ENCODE measurements around the gene RIMS4.

The RIMS4 gene

DNA sequence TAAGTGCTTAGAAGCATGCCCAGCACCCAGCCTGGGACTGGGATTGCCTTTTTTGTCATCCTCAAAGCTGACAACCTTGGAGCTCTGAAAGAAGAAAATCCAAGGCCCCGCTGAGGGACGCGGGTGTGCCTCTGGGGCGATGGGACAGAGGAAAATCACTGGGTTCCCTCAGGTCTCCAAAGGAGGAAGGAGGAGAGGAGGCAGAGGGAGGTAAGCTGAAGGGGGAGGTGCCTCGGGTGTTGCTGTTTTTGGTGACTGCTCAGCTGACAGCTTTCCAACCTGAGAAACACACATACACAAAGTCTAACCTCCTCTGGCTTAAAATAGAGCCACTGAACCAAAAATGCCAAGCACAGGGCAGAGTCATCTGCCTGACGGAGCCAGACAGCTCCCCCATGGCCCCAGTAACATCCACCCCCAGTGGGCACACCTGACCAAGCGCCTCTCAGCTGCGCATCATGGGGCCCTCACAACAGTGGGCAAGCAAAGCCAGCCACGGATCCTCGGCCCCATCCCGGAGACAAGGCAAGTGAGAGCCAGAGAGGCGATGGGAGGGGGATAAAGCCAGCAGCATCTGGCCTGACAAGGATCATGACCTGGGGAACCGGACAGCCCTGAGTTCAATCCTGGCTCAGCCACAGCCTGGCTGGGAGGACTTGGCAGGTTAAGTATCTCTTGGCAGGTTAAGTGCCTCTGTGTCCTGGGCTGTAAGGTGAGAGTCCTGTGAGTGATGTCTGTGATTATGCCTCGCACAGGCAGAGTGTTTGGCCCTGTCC, 67.9 kb downstream of the RIMS4 start:
- DNase-seq (no peak), ATAC-seq (no peak)

DNA sequence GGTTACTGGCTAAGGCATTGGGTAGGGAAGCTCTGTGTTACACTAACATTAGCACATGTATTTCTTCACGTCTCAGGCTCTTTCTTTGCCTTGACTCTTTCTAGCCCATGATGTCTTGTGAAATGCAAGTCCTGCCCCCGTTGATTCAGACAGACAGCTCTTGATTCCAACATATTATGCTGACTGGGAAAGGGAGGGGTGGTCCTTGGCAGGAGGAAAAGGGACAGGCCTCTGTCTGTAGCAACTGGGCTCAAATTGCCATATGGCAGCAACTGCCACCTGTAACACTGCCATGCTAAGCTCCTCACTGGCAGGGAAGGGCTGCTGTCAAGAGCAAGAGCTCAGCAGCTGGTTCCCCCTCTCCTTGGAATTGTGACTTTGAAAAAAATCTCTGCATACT, 70.4 kb downstream of the RIMS4 start:
- ATAC-seq (no peak), DNase-seq (no peak)

DNA sequence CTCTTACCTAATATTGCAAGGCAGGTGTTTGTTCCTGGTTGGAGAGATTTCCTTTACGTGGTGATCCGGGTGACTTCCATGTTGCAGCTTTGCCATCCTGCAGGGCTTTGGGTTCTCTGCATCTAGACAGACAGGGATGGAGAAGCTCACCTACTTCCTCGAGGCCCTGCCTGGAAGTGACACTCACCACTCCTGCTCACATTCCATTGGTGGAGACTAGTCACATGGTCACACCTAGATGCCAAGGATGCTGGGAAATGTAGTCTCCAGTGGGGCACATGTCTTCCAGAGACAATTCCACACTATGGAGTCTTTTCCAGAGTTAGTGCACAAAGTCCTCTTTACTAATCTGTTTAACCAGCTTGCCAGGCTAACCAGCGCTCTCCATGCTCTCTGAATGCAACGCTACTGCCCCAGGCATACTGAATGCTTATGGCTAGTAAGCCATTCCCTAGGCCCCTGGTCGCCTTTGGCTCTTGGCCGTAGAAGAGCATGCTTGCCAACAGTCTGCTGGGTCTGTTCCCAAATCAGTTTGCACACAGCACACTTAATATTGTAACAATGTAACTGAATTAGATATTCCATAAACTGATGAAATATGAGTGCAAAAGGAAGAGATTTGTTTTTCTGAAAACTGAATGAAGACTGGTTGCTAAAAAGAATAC, 71.4 kb downstream of the RIMS4 start:
- DNase-seq (peak; percentile 50), ATAC-seq (peak; percentile 56)

DNA sequence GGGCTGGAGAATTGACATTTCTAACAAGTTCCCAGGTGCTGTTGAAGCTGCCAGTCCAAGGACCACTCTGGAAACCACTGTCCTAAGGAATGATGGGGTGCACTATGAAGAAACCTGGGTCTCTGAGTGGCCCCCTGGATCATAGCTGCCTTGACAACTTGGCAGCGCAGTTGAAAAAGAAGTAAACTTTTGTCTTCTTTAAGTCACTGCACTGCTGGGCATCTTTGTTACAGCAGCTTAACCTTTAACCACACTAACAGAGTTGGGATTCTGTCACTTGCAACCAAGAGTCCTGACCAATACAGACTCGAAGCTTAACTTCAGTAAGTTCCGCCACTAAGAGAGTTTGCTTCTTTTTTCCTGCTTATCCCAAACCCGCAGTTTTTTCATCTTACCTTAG, 73.2 kb downstream of the RIMS4 start:
- DNase-seq (no peak), ATAC-seq (no peak)

DNA sequence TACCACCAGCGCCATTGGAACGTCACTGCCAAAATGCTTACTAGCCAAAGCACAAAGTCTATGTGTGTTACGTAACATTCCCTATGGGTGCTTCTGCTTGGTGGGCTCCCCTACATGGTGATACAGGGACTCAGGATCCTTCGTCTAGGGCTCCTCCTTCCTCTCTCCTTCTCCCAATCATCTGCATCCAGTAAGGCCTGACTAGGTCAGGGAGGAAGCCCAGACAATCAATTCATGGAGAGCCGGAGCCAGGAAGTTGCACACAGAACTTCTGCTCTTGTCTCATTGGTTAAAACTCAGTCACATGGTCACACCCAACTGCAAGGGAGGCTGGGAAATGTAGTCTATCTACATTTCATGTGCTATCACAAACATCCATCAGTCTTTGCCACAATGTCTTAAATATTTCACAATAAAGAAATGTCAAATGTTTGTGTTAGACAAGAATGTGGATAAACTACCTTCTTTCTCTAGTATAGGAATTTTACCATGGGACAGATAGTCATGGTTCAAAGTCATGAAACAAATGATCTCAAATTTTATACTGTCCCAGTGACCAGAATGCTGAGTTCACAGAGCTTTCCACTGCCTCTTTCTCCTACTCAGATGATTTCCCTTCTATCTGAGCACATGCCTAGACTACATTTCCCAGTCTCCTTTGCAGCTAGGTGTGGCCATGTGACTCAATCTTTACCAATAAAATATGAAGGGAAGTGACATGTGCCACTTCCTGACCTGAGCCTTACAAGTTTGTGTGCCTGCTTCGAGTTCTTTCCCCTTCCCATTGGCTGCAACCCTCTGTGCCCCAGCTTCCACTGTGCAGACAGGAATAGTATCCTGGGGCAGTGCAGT, 74.0 kb downstream of the RIMS4 start:
- DNase-seq (peak; percentile 30), ATAC-seq (peak; percentile 54)

DNA sequence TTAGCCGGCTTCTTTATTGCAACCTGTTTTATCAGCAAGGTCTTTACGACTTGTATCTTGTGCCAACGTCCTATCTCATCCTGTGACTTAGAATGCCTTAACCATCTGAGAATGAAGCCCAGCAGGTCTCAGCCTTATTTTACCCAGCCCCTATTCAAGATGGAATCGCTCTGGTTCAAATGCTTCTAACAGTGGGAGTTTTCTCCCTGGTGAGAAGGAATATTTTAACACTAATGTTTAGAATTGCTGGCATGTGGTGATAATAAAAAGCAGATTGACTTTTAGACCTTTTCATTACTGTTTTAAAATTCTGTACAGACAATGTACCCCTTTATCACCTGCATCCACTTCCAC, 74.6 kb downstream of the RIMS4 start:
- ATAC-seq (no peak), DNase-seq (no peak)

DNA sequence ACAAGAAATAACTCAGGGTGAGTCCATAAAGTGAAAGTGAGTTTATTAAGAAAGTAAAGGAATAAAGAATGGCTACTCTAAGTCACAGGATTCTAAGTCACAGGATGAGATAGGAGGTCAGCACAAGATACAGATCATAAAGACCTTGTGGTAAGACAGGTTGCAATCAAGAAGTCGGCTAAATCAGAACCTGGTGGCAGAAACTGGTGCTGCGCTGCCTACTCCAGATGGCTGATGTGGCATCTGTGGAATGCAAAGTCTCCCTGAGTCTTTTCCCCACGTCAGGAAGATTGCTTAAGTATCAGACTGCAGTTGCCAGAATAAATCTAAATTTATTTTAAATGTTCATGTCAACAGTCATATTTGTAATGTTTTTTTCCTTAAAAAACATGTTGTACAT, 75.4 kb downstream of the RIMS4 start:
- DNase-seq, result no peak
- no peak for ATAC-seq

DNA sequence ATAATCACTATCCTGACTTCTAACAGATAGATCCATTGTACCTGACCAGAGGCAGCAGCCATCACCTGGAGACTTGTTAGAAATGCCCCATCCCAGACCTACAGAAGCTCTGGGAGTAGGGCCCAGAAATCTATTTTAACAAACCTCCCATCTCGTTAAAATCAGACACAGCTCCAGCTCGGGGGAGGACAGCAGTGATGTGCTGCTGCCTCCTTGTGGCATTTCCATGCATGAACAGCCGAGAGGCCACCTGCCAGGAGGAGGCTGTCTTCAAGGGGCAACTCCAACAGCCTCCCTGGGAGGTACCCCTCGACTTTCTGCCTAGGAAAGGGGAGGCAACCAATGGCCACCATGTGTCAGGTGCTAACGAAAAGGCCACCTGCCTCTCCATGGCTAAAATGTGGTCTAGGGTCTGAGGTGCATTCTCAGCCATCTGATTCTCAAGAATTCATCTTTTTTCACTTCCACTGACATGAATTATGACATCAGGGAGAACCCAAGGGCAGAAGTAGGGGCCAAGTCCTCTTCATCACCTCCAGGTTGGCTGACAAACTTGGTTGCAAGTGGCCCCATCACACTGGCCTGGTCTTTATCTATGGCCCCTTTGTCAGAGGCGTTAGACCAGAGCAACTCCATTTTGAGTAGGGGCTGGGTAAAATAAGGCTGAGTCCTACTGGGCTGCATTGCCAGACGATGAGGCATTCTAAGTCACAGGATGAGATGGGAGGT, 76.8 kb downstream of the RIMS4 start:
- ATAC-seq (peak; percentile 50), DNase-seq (peak; percentile 70)

DNA sequence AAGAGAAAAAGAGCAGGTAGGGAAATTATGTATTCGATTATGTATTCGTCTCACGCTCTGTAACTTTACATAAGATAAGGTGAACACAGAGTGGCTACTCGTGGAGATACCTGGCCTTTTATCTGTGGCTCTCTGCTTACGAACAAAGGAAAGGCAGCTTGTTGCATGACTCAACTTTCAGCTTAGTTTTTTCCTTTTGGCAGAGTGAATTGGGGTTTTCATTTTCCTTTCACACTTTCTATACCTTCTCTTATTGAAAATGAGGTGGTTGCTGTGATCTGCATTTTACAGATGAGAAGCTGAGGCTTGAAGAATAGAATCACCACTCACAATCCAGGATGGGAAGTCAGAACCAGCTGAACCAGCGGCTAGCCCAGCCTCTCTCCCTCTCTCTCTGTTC, 78.0 kb downstream of the RIMS4 start:
- DNase-seq (no peak), ATAC-seq (peak; percentile 41)

DNA sequence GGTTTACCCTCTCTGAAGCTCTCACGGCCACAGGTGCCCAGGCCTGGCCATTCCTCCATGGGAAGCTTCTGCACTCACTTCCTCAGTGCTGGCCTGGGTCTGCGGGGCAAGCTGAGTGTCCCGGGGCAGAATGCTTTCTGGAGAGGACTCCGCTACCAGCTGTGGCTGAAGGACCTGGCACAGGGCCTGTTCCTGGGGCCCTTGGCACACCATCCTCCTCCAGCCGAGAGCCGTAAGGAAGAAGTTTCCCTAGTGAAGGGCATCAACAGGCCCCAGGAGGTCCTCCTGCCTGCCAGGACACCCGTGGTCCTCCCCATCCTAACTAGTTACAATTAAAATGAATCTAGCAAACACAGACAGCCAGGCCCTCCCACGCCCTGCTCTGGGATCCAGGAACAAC, 78.7 kb downstream of the RIMS4 start:
- no peak for DNase-seq
- ATAC-seq, result no peak

DNA sequence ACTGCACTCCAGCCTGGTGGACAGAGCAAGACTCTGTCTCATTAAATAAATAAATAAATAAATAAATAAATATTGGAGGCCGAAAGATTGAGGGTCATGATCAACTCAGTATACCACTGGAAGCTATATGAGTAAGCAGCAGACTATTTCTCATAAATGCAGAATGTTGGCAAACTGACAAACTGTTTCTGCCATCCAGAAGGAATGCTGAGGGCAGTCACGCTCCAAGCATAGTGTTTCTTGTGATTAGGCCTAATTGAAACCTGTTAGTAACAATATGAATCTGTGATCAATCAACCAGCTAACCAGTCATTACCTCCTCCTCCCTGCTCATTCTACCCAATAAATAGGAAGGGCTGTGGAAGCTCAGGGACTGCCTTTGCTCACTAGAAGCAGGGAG, 79.9 kb downstream of the RIMS4 start:
- ATAC-seq, result no peak
- no peak for DNase-seq

DNA sequence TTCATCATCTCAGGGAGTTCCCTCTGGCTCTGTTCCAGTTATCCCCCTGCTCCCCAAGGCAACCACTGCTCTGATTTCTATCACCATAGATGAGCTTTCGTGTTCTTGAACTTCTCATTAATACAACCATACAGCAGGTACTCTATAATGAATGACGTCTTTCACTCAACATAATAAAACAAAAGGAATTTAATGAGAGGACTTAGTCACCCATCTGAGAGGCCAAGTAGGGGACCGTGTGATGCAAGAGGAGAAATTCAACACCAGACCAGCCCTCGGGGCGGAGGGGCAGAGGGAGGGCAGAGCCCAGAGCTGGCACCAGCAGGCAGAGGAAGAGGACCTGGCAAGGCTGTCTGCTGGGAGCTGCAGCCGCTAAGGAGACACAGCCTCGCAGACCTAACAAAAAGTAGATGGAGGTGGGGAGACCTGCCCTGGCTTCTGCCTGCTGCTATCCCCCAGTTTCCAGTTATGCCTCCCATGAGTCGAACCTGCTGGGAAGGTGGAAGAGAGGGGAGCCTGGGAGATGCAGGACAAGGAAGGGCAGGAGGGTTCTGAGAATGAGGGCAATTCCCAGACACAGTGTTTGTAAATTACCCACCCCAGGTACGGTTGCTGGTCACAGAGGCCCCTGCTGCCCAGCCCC, 81.4 kb downstream of the RIMS4 start:
- no peak for DNase-seq
- ATAC-seq, result no peak

DNA sequence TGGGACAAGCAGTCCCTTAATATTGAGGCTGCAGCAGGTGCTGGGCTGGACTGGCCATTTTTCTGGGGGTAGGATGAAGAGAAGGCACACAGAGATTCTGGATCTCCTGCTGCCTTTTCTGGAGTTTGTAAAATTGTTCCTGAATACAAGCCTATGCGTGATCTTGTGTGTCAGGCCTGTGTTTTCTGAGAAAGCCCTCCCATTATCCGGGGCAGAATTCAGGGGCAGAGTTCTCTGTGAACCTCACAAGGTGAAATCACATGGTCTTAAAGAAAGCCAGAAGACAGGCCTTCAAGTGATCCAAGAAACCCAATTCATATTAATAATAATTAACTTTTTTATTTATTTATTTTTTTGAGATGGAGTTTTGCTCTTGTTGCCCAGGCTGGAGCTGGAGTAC, 82.7 kb downstream of the RIMS4 start:
- no peak for DNase-seq

DNA sequence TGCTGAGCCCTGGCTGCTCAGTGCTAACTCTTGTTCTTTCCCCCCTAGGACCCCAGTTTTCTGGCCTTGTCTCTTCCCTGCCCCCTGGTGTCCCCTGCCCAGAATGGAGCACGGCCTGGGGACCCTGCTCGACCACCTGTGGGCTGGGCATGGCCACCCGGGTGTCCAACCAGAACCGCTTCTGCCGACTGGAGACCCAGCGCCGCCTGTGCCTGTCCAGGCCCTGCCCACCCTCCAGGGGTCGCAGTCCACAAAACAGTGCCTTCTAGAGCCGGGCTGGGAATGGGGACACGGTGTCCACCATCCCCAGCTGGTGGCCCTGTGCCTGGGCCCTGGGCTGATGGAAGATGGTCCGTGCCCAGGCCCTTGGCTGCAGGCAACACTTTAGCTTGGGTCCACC, 83.3 kb downstream of the RIMS4 start:
- no peak for ATAC-seq
- no peak for DNase-seq

More for the DNA sequence above, 82.7 kb downstream of the RIMS4 start:
- ATAC-seq, result no peak

DNA sequence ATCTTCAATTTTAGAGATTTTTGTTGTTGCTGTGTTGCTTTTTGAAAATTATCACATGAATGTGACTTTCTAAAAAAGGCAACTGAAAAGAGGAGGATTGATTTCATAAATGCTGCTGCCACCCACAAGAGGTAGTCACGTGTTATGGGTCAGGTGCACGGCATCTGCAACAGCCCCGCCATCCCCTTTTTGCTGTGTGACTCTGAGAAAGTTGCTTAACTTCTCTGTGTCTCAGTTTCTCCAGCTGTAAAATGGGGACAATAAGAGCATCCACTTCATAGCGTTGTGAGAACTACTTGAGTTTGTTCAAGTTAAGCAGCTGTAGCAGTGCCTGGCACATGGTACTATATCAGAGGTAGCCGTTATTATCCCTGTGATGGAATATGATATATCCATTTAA, 84.5 kb downstream of the RIMS4 start:
- ATAC-seq (no peak), DNase-seq (no peak)

DNA sequence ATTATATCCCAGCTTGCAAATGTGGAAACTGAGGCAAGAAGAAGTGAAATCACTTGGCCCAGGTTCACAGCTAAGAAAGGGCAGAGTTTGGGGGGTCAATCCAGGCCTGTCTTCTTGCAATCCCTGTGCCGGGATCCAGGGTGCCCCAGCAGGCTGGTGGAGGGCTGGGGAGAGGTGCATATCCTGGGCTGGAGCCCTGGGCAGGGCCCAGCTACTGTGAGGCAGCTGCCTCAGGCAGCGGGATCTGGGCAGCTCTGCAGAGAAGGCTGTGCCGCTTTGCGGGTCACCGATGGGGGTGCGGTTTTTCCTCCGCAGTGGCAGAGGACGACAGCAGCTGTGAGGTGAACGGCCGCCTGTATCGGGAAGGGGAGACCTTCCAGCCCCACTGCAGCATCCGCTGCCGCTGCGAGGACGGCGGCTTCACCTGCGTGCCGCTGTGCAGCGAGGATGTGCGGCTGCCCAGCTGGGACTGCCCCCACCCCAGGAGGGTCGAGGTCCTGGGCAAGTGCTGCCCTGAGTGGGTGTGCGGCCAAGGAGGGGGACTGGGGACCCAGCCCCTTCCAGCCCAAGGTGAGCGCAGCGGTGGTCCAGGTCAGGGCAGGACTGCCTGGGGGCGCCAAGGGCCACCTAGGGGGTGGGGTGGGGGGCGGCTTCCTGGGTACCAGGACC, 85.8 kb downstream of the RIMS4 start:
- DNase-seq, result no peak
- ATAC-seq, result no peak

DNA sequence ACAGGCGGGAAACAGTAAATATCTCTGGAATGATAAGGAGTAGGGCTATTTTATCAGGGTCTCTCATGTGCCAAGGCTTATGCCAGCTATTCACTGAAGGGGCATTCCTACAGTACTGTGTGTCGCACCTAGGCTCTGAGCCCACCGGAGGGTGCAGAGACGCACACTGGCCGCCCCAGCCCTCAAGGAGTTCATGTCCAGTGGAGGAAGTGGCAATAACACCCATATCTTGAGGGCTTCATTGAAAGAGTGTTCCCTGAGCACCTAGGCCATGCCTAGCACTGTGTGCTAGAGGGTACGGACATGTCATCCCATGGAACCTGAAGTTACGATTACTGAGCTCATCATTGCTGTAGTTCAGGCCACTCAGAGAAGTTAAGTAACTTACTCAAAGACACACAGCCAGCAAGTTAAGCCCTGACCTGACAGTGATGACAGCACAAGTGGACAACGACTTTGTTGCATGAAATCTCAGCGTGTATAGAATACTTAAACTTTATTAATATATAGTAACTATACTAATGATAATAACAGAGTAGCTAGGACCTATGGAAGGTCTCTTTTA, 86.5 kb downstream of the RIMS4 start:
- ATAC-seq (no peak), DNase-seq (no peak)

DNA sequence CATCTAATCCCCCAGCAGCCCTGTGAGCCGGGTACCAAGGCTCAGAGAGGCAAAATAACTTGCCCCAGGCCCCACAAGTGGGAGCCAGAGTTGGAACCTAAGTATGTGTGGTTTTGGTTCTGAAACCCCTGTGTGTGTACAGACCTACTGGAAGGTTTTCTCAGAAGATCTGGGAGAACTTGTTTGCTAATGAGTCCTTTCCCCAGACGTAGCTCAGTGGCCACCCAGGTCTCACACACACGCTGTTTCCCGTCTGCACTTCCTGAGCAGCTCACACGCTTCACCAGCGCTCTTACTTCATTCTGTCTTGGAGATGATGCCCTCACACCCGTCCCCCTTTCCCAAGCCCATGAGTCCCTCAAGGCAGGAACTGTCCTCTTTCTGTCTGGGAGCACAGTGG, 87.0 kb downstream of the RIMS4 start:
- DNase-seq (no peak), ATAC-seq (no peak)

DNA sequence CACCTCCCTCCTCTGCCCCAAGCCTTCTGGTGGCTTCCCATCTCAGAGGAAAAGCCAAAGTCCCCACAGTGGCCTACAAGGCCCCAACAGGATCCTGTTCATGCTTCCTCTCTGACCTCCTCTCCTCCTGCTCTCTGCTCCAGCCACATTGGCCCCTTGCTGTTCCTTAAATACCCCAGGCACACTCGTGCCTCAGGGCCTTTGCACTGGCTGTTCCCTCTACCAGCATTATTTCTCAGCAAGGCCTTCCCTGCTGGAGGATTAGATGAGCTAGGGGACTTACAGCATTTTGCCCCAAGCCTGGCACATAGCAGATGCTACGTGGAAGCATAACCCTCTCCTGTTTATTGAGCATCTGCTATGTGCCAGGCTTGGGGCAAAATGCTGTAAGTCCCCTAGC, 87.4 kb downstream of the RIMS4 start:
- ATAC-seq (no peak), DNase-seq (no peak)

DNA sequence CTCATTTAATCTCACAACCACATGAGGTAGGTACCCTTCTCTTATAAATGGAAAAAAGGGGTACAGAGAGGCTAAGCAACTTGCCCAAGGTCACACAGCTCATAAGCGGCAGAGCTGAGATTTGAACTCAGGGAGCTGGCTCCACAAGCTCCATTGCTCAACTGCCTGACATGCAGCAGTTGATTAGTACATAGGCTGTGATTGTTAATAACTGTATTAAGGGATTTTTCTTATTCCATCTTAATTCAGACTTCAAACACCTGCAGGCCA, 88.6 kb downstream of the RIMS4 start:
- no peak for ATAC-seq
- DNase-seq, result no peak

DNA sequence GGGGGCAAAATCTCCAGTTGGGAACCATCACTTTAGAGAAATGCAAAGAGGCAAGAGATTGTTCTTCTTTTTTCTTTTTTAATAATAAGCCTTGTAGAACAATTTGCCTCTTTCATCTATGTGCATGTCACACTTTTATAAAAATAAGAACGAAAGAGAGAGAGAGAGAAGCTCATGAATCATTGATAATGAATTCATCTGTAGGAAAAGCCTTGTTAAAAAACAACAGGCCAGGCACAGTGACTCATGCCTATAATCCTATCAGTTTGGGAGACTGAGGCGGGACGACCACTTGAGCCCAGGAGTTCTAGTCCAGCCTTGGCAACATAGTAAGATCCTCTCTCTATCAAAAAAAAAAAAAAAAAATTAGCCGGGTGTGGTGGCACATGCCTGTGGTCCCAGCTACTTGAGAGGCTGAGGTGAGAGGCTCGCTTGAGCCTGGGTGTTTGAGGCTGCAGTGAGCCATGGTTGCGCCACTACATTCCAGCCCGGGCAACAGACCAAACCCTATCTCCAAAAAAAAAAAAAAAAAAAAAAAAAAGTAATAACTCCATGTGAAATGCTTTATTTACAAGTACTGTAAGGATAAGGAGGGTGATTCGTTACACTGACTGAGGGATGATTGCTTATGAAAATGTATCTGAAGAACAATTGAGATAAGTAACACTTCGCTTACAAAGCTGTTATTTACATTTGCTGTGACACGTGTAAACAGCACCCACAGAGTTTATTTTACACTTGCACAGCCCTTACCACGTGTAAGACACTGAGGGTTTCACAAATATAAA, 89.2 kb downstream of the RIMS4 start:
- no peak for ATAC-seq

More for the DNA sequence above, 89.2 kb downstream of the RIMS4 start:
- DNase-seq, result no peak

All from stimulated activated naive CD8-positive, alpha-beta T cell treated with anti-CD3 and anti-CD28 coated beads, Interleukin-15, Interleukin-2, amounts not matched to agents 100 U/mL and 50 U/mL, for 24 hours (primary cell).